ENCODE results near the gene BRF1.

The BRF1 gene

DNA sequence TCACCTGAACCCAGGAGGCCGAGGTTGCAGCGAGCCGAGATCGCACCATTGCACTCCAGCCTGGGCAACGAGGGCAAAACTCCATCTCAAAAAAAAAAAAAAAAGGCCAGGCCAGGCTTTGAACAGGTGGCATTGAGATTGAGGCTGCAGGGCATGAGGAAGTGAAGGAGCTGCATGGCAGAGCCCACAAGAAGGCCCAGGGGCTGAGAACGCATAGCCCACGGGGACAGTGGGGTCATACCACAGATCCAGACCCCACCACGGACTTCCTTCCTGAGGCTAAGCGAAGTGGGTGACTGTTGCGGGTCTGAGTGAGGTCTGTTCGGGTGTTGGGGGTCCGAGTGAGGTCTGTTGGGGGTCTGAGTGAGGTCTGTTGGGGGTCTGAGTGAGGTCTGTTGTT lies 140.0 kb downstream of the BRF1 start:
- no peak overlapping the region for H3K4me2 ChIP-seq (ENCODE audit: low read length)
- H3K9me2 ChIP-seq (replicated peaks; ENCODE audit: control insufficient read depth, low read length): no peaks in the 10 kb centered on the region

DNA sequence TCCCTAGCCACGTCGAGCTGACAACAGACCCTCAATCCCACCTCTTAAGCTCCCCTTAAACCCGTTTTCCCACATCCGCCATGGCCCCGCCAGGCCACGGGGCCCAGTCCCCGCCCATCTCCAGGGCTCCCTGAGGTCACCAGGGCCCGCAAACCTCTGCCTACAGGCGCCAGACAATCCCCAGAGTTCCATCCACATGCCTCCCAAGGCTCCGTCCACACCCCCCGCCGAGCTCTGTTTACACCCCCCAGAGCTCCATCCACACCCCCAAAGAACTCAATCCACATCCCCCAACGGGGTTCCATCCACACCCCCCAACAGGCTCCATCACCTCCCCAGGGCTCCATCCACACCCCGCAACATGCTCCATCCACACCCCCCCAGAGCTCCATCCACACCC lies 141.5 kb downstream of the BRF1 start:
- TF ChIP-seq, protein P1, sequence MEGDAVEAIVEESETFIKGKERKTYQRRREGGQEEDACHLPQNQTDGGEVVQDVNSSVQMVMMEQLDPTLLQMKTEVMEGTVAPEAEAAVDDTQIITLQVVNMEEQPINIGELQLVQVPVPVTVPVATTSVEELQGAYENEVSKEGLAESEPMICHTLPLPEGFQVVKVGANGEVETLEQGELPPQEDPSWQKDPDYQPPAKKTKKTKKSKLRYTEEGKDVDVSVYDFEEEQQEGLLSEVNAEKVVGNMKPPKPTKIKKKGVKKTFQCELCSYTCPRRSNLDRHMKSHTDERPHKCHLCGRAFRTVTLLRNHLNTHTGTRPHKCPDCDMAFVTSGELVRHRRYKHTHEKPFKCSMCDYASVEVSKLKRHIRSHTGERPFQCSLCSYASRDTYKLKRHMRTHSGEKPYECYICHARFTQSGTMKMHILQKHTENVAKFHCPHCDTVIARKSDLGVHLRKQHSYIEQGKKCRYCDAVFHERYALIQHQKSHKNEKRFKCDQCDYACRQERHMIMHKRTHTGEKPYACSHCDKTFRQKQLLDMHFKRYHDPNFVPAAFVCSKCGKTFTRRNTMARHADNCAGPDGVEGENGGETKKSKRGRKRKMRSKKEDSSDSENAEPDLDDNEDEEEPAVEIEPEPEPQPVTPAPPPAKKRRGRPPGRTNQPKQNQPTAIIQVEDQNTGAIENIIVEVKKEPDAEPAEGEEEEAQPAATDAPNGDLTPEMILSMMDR (IDR thresholded peaks at IDR 0.05; ENCODE audit: low read depth, low read length, poor library complexity, severe bottlenecking): no peak
- no peak for TF ChIP-seq EZH2phosphoT487 (IDR thresholded peaks at IDR 0.05; ENCODE audit: borderline replicate concordance, low read length)
- Histone ChIP-seq H3K4me1 (ENCODE audit: control insufficient read depth, low read length) (no peaks in the 10 kb centered on the region), H3K9me2 (replicated peaks; ENCODE audit: control insufficient read depth, low read length) (no peaks in the 10 kb centered on the region), H3K9me3 (ENCODE audit: control insufficient read depth, insufficient read depth, low read length) (no peaks in the 10 kb centered on the region), H3F3A (ENCODE audit: control insufficient read depth, insufficient read depth) (no peaks in the 10 kb centered on the region), H3K4me3 (ENCODE audit: low read length) (no peak overlapping the region), H3K27ac (ENCODE audit: low read depth, low read length) (no peak overlapping the region), H4K20me1 (ENCODE audit: control insufficient read depth, insufficient read depth, low read depth, low read length) (no peaks in the 10 kb centered on the region), H3K36me3 (ENCODE audit: control insufficient read depth, low read length) (no peaks in the 10 kb centered on the region), H3K79me2 (ENCODE audit: control insufficient read depth, low read length) (no peaks in the 10 kb centered on the region), H3K4me2 (ENCODE audit: low read length) (no peak overlapping the region), H3K27me3 (ENCODE audit: control insufficient read depth, low read length) (no peaks in the 10 kb centered on the region)

More for the DNA sequence above, 140.0 kb downstream of the BRF1 start:
- Histone ChIP-seq H3K27me3 (ENCODE audit: control insufficient read depth, low read length) (no peaks in the 10 kb centered on the region), H3K9me3 (ENCODE audit: control insufficient read depth, insufficient read depth, low read length) (no peaks in the 10 kb centered on the region), H3K36me3 (ENCODE audit: control insufficient read depth, low read length) (no peaks in the 10 kb centered on the region), H3K79me2 (ENCODE audit: control insufficient read depth, low read length) (no peaks in the 10 kb centered on the region), H3K27ac (ENCODE audit: low read depth, low read length) (no peak overlapping the region), H4K20me1 (ENCODE audit: control insufficient read depth, insufficient read depth, low read depth, low read length) (no peaks in the 10 kb centered on the region), H3K4me3 (ENCODE audit: low read length) (no peak overlapping the region), H3F3A (ENCODE audit: control insufficient read depth, insufficient read depth) (no peaks in the 10 kb centered on the region), H3K4me1 (ENCODE audit: control insufficient read depth, low read length) (no peaks in the 10 kb centered on the region)
- TF ChIP-seq, protein P1 (IDR thresholded peaks at IDR 0.05; ENCODE audit: low read depth, low read length, poor library complexity, severe bottlenecking): no peak
- TF ChIP-seq EZH2phosphoT487 (IDR thresholded peaks at IDR 0.05; ENCODE audit: borderline replicate concordance, low read length): no peak

Data from DOHH2 (cell line).